Suppressor macrophage treated with lipopolysaccharide for 1 hour (primary cell): ENCODE data around the gene CWH43.
"Not testable (repeated sequence)": the region's sequence is repeated elsewhere in the genome, so short reads cannot be mapped to it uniquely, and the experiment has no call there.

Experiments
- DNase-seq, 3 donors: peaks; one replicate each; pipeline ENCODE4 v3.0.0-alpha.2; 2020 to 2022

Gene CWH43

DNA sequence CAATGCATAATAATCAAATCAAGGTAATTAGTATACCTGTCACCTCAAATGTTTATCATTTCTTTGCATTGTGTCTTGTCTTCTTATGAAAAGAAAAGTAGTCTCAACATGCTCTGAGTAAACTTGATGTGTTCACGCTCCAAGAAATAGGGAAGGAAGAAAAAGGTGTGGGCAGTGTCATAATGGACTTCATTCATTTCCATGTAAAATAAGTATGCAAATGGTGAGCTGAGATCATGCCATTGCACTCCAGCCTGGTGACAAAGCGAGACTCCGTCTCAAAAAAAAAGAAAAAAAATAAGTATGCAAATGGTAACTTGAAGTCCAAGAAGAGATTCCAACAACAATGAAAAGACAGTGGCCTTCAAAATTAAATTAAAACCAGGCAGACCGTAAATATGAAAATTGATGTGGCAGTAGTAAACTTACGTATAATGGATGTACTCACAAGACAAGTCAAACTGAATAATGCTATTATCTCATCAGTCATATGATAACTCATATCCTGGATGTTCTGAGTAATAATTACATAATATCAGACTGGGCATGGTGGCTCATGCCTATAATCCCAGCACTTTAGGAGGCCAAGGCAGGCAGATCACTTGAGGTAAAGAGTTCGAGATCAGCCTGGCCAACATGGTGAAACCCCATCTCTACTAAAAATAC lies 6.0 kb upstream of the CWH43 start:
- peak in 1 of 3 donors; percentile 18 for DNase-seq

DNA sequence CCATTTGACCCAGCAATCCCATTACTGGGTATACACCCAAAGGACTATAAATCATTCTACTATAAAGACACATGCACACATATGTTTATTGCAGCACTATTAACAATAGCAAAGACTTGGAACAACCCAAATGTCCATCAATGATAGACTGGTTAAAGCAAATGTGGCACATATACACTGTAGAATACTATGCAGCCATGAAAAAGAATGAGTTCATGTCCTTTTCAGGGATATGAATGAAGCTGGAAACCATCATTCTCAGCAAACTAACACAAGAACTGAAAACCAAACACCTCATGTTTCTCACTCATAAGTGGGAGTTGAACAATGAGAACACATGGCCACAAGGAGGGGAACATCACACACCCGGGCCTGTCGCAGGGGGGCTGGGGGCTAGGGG lies 2.1 kb upstream of the CWH43 start:
- not testable (repeated sequence) for DNase-seq

DNA sequence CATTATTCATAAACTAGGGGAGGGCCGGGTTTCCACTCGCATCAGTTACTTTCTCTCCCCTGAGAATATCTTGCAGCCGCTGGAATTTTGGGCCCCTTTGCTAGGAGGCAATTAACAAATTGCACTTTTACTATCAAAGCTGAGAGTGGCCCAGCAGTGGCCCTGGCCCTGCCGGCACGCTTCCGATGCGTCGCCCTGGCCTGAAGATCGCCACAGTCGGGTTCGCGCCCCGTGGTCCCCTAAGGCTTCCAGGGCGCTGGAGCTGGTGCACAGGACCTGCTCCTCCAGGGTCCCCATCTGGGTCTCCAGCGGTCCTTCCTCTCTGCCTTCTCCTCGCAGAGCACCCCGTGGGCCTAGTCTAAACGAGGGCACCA lies 486 bp upstream of the CWH43 start:
- no peak for DNase-seq

DNA sequence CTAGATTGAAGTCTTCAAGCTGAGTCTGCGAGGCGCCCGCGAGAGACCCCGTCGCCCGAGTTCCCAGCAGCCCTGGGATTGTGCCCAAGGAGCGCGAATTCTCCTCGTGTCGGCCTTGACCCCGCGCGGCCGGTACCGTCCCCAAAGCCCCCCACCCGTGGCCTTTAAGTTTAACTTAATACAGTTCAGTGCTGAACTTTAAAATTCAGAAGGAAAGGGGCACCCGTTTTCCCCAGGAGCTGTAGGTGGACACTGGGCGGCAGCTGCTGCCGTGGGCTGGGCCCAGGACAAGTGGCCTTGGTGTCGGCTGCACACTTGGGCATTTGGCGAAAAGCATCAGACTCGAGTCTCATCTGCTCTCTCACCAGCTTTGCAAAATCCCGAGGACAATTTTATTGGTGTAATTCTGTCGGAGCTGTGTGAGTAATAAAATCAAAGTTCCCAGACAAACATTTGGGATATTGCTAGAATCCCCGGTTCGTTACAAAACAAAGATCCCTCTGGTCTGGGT lies 634 bp downstream of the CWH43 start:
- DNase-seq, result no peak

DNA sequence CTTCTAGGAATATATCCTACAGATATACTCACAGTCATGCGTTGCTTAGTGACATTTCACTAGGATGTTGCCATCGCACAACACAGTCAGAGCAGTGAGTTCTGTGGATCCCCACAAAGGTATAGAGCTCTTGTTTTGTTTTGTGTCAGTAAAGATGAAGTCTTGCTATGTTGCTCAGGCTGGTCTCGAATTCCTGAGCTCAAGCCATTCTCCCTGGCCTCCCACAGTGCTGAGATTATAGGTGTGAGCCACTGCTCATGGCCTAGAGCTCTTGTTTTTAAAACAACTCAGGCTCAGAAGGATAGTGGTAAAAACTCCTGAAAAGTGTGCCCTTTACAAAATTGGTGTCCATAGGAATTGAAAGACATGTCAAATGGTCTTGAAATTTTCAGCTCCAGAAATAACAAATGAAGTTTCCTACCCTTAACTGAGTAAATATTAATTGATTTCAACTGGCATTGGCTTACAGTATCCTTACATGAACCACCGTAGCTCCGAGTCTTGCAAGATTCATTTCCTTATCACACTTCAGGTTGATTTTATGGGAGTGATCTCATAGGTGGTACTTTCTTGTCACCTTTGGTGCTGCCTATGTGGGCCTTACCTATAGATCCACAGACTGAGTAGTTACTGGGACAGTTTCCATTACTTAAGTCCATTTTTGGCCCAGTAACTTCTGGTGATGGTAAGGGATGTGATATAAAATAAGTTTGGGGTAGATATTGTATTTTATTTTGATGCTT lies 3.6 kb downstream of the CWH43 start:
- DNase-seq, result no peak

DNA sequence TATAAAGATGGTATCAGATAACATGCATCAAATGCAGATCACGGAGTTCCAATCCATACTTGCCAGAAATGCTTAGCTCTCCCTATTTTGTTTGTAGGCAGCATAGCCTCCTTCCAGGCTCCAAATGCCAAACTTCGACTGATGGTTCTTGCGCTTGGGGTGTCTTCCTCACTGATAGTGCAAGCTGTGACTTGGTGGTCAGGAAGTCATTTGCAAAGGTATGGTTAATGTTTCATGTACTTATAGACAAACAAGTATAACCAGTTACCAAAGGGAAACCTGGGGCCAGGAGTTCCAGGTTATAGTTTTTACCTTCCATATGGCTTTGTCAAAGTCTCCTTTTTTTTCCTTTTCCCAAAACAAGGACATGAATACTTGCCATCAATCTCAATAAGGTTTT lies 5.3 kb downstream of the CWH43 start:
- no peak for DNase-seq

DNA sequence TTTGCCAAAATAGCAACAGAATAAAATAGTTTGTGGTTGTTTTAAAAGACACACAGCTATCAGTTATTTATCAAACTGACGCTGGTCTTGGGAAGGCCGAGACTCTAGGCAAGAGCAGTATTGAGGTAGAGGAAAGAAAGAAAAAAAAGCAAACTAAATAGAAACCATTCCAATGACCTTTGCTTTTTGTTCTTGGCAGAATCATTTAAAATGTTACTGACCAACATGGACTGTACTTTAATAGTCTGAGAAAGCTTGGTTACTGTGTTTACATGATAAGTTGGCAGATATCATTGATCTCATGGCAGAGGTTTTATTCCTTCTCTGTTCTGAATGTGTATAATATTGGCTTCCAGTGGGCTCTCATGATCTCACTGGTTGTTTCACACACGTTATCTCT lies 11.9 kb downstream of the CWH43 start:
- no peak for DNase-seq

DNA sequence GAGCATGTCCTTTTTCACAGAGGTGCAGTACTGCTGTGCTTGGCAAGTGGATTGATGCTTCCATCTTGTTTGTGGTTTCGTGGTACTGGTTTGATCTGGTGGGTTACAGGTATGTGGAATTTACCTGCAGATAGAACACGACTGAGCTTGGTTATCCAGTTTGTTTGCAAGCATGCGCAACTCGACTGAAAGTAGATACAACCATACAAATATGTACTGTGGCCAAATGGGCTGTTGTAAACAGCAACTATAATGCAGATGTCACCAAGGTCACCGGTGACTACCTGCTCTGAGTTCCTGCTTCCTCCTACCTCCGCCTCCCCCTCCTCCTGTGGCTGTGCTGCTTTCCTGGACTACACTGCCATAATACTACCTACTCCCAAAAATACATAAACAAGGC lies 12.4 kb downstream of the CWH43 start:
- DNase-seq, result no peak

DNA sequence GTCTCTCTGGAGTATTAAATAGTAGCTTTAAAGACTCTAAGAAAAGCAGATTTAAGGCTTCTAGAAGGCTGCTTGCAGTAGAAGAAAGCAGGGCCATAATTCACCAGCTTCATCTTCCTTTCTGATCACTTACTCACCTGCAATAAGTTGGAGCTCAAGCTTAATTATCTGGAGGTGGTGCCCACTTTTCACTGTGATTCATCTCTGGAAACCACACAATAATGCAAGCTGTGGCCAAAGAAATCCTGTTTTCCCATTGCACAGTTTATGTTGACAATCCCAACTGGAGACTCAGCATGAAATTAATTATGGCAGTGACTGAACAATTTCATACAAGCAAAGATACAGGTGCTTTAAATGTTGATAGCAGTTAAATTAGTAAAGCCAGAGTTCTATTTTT lies 14.7 kb downstream of the CWH43 start:
- DNase-seq, result no peak

DNA sequence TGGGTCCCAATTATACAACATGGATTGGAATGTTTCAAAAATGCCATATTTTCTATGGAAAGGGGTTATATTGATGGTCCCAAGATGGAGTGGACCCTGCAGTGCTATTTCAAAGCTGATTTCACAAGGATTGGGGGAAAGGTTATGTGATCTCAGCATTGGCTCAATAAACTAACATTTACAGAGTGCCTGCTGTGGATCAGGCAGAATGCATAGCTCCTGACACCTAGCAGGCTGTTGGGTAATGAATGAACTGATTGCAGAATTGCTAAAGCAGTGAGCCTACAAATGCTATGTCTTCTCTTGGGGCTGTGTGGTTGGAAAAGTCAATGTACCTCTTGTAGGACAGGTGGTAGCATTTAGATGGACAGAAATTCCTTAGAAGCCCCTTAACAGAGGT lies 16.9 kb downstream of the CWH43 start:
- no peak for DNase-seq

DNA sequence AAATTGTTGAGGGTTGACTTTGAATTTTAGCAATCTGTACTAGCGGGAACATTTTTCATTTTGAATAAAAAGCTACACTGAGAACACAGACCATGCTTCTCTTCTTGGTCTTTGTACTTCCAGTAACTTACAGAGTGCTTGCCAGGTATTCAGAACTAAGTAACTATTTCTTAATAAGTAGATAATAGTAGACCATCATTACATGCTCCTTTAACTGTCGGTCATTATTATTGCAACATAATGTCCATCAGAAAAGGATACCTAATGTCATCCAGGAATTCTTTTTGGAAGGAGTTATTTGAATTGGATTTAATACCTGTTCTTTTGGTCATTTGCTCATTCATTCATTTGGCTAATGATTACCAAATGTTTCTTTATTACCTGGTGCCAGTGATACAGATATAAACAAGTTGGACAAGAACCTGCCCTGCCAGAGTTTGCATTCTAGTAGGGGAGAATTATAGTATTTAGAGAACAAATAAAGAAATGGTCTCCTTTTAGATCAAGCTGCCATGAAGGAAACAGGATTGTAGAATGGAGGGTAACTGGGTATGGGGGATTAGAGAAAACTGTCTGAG lies 32.7 kb downstream of the CWH43 start:
- DNase-seq, result no peak

DNA sequence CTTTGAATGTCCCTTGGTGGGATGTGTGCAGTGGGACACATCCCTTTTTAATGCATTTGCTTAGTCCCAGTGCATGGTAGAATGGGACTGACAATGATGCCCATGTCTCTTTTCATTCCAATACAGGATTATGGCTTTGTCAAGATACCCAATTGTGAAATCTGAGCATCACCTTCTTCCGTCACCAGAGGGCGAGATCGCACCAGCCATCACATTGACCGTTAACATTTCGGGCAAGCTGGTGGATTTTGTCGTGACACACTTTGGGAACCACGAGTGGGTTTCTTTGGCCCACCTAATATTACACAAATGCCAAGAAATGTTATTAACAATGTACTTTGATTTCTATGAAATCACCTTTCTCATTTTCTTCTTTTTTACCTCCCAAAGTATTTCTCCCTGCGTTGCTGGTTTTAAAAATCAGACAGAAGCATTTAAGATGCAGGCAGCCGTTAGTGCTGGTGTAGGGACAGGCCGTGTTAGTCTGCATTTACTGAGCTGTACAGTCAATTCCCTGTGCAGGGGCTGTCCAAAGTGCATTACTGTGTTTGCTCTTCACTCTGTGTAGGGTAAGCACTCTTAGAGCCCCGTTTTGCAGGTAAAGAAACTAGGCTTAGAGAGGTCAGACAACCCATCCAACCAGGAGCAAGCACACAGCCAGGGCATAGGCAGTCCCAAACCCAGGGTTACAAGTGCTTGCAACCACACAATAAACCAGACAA lies 46.5 kb downstream of the CWH43 start:
- peak in 1 of 3 donors; percentile 0 for DNase-seq

DNA sequence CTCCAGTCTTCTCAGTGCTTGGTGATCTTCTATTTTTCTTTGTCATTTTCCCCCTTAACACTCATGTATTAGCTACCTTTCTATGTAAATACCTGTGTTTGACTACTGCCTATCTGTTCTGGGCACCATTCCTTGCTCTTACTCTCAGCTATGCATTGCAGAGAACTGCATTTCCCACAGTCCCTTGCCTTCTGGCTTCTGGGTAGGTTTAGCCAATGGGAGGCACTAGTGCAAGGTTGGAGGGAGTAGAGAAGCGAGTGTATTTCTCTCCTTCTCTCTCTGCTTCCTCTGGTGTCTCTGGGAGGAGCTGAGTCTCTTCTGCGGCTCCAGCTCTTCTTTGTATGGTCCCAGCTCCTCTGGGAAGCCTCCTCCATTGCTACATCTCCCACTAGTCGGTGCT lies 50.5 kb downstream of the CWH43 start:
- no peak for DNase-seq

DNA sequence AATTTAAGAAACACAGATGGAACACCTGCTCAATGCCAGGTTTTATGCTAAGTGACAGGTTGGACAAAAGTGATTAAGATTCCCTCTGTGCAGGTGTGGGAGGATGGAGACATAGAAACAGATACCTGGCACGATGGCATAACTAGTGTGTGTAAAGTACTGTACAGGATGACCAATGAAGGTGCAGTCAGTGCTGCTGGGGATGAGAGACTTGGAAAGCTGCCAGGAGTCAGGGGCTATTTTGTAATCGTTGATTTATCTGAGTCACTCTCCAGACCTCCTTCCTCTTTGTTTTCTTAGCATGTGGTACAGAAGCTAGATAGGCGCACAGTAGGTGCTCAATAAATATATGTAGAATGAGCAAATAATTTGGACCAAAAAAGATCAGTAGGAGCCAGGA lies 58.2 kb downstream of the CWH43 start:
- DNase-seq, result no peak

DNA sequence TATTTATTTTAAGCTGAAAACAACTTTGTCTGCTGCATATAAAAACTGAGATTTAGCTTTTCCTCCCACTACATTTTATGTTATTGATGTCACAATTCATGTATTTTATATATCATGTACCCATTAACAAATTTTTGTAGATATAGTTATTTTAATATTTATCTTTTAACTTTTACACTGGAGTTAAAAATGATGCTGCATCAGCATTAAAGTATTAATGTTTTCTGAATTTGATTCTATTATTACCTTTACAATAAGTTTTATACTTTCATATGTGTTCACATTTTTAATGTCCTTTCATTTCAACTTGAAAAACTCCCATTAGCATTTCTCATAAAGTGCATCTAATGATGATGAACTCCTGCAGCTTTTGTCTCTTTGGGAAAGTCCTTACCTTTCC lies 72.2 kb downstream of the CWH43 start:
- DNase-seq, result no peak

DNA sequence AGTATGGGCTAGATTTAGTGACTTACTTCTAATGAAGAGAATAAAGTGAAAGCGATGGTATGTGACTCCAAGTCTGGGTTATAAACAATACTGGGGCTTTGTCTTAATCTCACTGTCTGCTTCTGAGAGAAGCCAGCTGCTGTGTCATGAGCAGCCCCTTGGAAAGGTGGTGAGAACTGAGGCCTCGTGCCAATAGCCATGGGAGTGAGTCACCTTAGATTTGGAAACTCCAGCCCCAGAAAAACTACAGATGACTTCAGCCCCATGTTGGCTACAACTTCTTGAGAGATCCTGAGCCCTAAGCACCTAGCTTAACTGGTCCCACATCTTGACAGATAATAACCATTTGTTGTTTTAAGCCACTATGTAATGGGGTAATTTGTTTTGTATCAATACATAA lies 77.6 kb downstream of the CWH43 start:
- DNase-seq, result no peak

DNA sequence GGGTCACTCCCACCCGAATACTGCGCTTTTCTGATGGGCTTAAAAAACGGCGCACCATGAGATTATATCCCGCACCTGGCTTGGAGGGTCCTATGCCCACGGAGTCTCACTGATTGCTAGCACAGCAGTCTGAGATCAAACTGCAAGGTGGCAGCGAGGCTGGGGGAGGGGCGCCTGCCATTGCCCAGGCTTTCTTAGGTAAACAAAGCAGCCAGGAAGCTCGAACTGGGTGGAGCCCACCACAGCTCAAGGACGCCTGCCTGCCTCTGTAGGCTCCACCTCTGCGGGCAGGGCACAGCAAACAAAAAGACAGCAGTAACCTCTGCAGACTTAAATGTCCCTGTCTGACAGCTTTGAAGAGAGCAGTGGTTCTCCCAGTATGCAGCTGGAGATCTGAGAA lies 86.1 kb downstream of the CWH43 start:
- not testable (repeated sequence) for DNase-seq

DNA sequence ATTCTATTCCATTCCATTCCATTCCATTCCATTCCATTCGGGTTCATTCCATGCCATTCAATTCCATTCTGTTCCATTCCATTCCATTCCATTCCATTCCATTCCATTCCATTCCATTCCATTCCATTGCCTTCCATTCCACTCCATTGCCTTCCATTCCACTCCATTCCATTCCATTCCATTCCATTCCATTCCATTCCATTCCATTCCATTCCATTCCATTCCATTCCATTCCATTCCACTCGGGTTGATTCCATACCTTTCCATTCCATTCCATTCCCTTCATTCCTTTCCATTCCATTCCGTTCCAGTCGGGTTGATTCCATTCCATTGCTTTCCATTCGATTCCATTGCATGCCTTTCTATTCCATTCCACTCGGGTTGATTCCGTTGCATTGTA lies 105.8 kb downstream of the CWH43 start:
- DNase-seq, result peak in 1 of 3 donors; percentile 17

DNA sequence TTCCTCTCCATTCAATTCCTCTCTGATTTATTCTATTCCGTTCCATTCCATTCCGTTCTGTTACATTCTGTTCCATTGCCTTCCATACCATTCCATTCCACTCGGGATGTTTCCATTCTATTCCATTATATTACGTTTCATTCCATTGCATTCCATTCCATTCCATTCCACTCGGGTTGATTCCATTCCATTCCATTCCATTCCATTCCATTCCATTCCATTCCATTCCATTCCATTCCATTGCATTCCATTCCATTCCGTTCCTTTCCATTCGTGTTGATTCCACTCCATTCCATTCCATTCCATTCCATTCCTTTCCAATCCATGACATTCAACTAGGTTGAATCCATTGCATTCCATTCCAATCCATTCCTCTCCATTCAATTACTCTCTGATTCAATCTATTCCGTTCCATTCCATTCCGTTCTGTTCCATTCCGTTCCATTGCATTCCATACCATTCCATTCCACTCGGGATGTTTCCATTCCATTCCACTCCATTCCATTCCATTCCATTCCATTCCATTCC lies 106.6 kb downstream of the CWH43 start:
- peak in 1 of 3 donors; percentile 27 for DNase-seq

DNA sequence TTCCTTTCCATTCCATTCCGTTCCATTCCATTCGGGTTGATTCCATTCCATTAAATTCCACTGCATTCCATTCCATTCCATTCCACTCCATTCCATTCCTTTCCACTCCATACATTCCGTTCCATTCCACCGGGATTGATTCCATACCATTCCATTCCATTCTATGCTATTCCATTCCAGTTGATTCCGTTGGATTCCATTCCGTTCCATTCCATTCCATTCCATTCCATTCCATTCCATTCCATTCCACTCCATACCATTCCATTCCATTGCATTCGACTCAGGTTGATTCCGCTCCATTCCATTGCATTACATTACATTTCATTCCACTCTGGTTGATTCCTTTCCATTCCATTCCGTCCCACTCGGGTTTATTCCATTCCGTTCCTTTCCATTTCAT lies 110.1 kb downstream of the CWH43 start:
- DNase-seq, result peak in 1 of 3 donors; percentile 16

DNA sequence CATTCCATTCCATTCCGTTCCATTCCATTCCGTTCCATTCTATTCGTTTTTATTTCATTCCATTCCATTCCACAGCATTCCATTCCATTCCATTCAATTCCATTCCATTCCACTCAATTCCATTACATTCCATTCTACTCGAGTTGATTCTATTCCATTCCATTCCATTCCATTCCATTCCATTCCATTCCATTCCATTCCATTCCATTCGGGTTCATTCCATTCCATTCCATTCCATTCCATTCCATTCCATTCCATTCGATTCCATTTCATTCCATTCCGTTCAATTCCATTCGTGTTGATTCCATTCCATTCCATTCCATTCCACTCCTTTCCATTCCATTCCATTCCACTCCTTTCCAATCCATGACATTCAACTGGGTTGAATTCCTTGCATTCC lies 110.6 kb downstream of the CWH43 start:
- peak in 1 of 3 donors; percentile 15 for DNase-seq

DNA sequence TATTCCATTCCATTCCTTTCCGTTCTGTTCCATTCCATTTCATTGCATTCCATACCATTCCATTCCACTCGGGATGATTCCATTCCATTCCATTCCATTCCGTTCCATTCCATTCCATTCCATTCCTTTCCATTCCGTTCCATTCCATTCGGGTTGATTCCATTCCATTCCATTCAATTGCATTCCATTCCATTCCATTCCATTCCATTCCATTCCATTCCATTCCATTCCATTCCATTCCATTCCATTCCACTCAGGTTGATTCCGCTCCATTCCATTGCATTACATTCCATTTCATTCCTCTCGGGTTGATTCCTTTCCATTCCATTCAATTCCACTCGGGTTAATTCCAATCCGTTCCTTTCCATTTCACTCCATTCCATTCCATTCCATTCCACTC lies 111.0 kb downstream of the CWH43 start:
- DNase-seq, result peak in 1 of 3 donors; percentile 18

DNA sequence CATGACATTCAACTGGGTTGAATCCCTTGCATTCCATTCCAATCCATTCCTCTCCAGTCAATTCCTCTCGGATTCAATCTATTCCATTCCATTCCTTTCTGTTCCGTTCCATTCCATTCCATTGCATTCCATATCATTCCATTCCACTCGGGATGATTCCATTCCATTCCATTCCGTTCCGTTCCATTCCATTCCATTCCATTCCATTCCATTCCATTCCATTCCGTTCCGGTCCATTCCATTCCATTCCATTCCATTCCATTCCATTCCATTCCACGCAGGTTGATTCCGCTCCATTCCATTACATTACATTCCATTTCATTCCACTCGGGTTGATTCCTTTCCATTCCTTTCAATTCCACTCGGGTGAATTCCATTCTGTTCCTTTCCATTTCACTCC lies 111.4 kb downstream of the CWH43 start:
- DNase-seq, result peak in 1 of 3 donors; percentile 17
